GM12878 (cell line): ENCODE data around the gene SLX4IP. TPM values are rescaled to one million over a fixed set of nuclear protein-coding genes. Genes with fewer than 3 reads are reported as not detected.

ENCODE experiments used
- ATAC-seq: fragments of 200-7000 bp; cut with Tn5 transposase; 3 replicates; pipeline ENCODE4 v1.9.1; 2020; ENCODE audit warnings: mild to moderate bottlenecking, moderate library complexity
- BruUV-seq: library from RNA; stranded (reverse); fragments of 400-500 nt; replicated peaks from 2 replicates; lab custom pipeline; 2021; lab: Mats Ljungman, UMichigan
- CTCF ChIA-PET: fragments of 300-600 bp; sonication (Branson Sonifier 250); formaldehyde crosslinking; extraction: SDS; loops from one replicate; lab custom pipeline; 2021; ENCODE audit warnings: inconsistent platforms; lab: Yijun Ruan, JAX
- POLR2A ChIA-PET: fragments of 350-600 bp; formaldehyde crosslinking; extraction: SDS; loops from one replicate; lab custom pipeline; 2021; ENCODE audit warnings: inconsistent platforms; lab: Charles Lee
- RAD21 ChIA-PET: fragments of 300-600 bp; sonication (Branson Sonifier 250); formaldehyde crosslinking; loops from one replicate; lab custom pipeline; 2023; ENCODE audit warnings: antibody characterized with exemption; ENCODE audit not compliant: unreplicated experiment; lab: Charles Lee
- SMC1A ChIA-PET: fragments of 300-600 bp; sonication (Branson Sonifier 250); formaldehyde crosslinking; loops from one replicate; lab custom pipeline; 2023; ENCODE audit not compliant: unreplicated experiment, uncharacterized antibody; lab: Charles Lee
- DNase-seq: peaks from one replicate; pipeline ENCODE4 v3.0.0-alpha.2; 2011; ENCODE audit warnings: low read depth, low spot score
- FAIRE-seq: peaks from 3 replicates; lab custom pipeline; 2011; peaks lifted over from hg19 to GRCh38; lab: Jason Lieb, UNC
- H2AFZ ChIP-seq: 2 replicates; pipeline ENCODE4 v1.6.0; 2011; ENCODE audit warnings: low read depth, low read length, control low read depth; ENCODE audit not compliant: control insufficient read depth
- H3K27ac ChIP-seq: 2 replicates; pipeline ENCODE4 v1.5.1; 2011; ENCODE audit warnings: control low read depth; ENCODE audit not compliant: control insufficient read depth, insufficient read depth
- H3K27me3 ChIP-seq, 2 experiments: replicated peaks in 1 of 2; 2 replicates each; pipeline versions ENCODE4 v1.6.0 to v1.6.1; 2011; ENCODE audit warnings: low read length in 1 of 2; ENCODE audit not compliant: control insufficient read depth in 2 of 2, insufficient read depth in 2 of 2
- H3K36me3 ChIP-seq, 2 experiments: 2 replicates each; pipeline ENCODE4 v1.5.1; 2011; ENCODE audit warnings: low read length in 1 of 2; ENCODE audit not compliant: control insufficient read depth in 2 of 2, insufficient read depth in 2 of 2
- H3K4me1 ChIP-seq: 2 replicates; pipeline ENCODE4 v1.6.1; 2011; ENCODE audit warnings: mild to moderate bottlenecking, low read length, moderate library complexity, mixed read lengths; ENCODE audit not compliant: control insufficient read depth, insufficient read depth
- H3K4me2 ChIP-seq: 2 replicates; pipeline ENCODE4 v1.6.0; 2011; ENCODE audit warnings: control low read depth; ENCODE audit not compliant: control insufficient read depth, insufficient read depth
- H3K4me3 ChIP-seq: fragments of 200-600 bp; sonication (generic); 2 replicates; pipeline ENCODE4 v1.5.1; 2016
- H3K79me2 ChIP-seq: 2 replicates; pipeline ENCODE4 v1.6.0; 2011; ENCODE audit warnings: low read length; ENCODE audit not compliant: control insufficient read depth, insufficient read depth
- H3K9ac ChIP-seq: 2 replicates; pipeline ENCODE4 v1.8.0; 2011; ENCODE audit warnings: low read length, control low read depth, mixed read lengths; ENCODE audit not compliant: control insufficient read depth, insufficient read depth
- H3K9me3 ChIP-seq: replicated peaks from 3 replicates; pipeline ENCODE4 v1.5.1; 2011; ENCODE audit warnings: mild to moderate bottlenecking, low read length; ENCODE audit not compliant: control insufficient read depth, insufficient read depth
- H4K20me1 ChIP-seq: 2 replicates; pipeline ENCODE4 v1.6.0; 2011; ENCODE audit not compliant: control insufficient read depth, insufficient read depth
- BCL11A ChIP-seq: IDR thresholded peaks from 2 replicates; pipeline ENCODE4 v1.6.1; 2011; ENCODE audit warnings: low read depth, low read length
- BRCA1 ChIP-seq: IDR thresholded peaks from 2 replicates; pipeline ENCODE4 v1.6.1; 2011; ENCODE audit warnings: low read depth, low read length, improper control_type of control experiment
- CEBPB ChIP-seq, 2 experiments: fragments of 150-350 bp in 1 of 2; IDR thresholded peaks; 2 replicates each; pipeline ENCODE4 v1.6.1; 2012 to 2014; ENCODE audit warnings: low read depth in 2 of 2, low read length in 2 of 2, borderline replicate concordance in 1 of 2, inconsistent platforms in 1 of 2
- DPF2 ChIP-seq: fragments of 450-650 bp; IDR thresholded peaks from 2 replicates; pipeline ENCODE4 v1.6.1; 2017; ENCODE audit warnings: mild to moderate bottlenecking
- FOS ChIP-seq: IDR thresholded peaks from 3 replicates; pipeline ENCODE4 v1.6.1; 2011; ENCODE audit warnings: borderline replicate concordance; ENCODE audit not compliant: insufficient read length; ENCODE audit errors: extremely low read depth
- HDAC6 ChIP-seq: fragments of 200-600 bp; sonication (generic); IDR thresholded peaks from one replicate; pipeline ENCODE4 v1.8.0; 2017; ENCODE audit warnings: antibody characterized with exemption; ENCODE audit not compliant: unreplicated experiment
- IKZF1 ChIP-seq: fragments of 450-650 bp; conservative IDR thresholded peaks from 2 replicates; pipeline ENCODE4 v1.6.1; 2017; ENCODE audit warnings: antibody characterized with exemption, mild to moderate bottlenecking
- MTA3 ChIP-seq: IDR thresholded peaks from 2 replicates; pipeline ENCODE4 v1.6.1; 2012; ENCODE audit warnings: low read length, inconsistent platforms, borderline replicate concordance
- POU2F2 ChIP-seq: IDR thresholded peaks from 3 replicates; pipeline ENCODE4 v1.6.1; 2011; ENCODE audit warnings: low read depth, mild to moderate bottlenecking, low read length, borderline replicate concordance
- ZNF24 ChIP-seq: fragments of 450-650 bp; IDR thresholded peaks from 2 replicates; pipeline ENCODE4 v1.6.1; 2017; ENCODE audit warnings: antibody characterized with exemption, mild to moderate bottlenecking
- WGBS: methylation state at CpG from one replicate; pipeline ENCODE4 v1.1.6; 2016; ENCODE audit warnings: low lambda C conversion rate; ENCODE audit not compliant: insufficient replicate concordance, insufficient coverage; ENCODE audit errors: missing lambda C conversion rate; 5-methylcytosine and 5-hydroxymethylcytosine counted together
- in situ Hi-C: fragments of 300-500 bp; cut with MboI; formaldehyde crosslinking; loops from 9 replicates; pipeline ENCODE4 v1.14.3; 2018; ENCODE audit warnings: mixed read lengths
- intact Hi-C: fragments of 100-400 bp; cut with micrococcal nuclease; formaldehyde crosslinking; loops from one replicate; pipeline ENCODE4 v1.14.2; 2022; ENCODE audit not compliant: unreplicated experiment
- polyA plus RNA-seq, 11 experiments: library from polyadenylated mRNA; depleted of rRNA in 4 of 11; unstranded in 6 of 11; stranded (reverse) in 5 of 11; fragments of >200 nt; fragmentation: Nextera tagmentation in 4 of 11; fragmentation: Illumina TruSeq in 1 of 11; extraction: Ambion mirVana in 4 of 11; extraction: Trizol in 1 of 11; gene quantifications; 1 replicate in 1 of 11; 2 replicates in 10 of 11; pipeline versions ENCODE4 v1.2.1 to v1.2.3, GENCODE V29; 2011 to 2016; ENCODE audit warnings: inconsistent platforms in 2 of 11, missing spikeins in 2 of 11, low read depth in 1 of 11
- total RNA-seq, 4 experiments: library from RNA; depleted of rRNA in 3 of 4; stranded (reverse); fragments of >200 nt in 3 of 4; fragmentation: Illumina TruSeq in 1 of 4; extraction: Trizol in 1 of 4; gene quantifications; 2 replicates each; pipeline versions ENCODE4 v1.2.1 to v1.2.3, GENCODE V29; 2013 to 2021
- TF ChIP-seq, protein P1 (sequence below): IDR thresholded peaks from 2 replicates; pipeline ENCODE4 v1.6.1; 2011; ENCODE audit warnings: low read depth, low read length, improper control_type of control experiment, borderline replicate concordance
- TF ChIP-seq, protein P2 (sequence below): IDR thresholded peaks from 2 replicates; pipeline ENCODE4 v1.6.1; 2011; ENCODE audit warnings: mild to moderate bottlenecking, low read depth, low read length, moderate library complexity; ENCODE audit not compliant: insufficient replicate concordance

The SLX4IP gene
- total and polyA plus RNA-seq, 10 of the 15 experiments (the other 5 are each of a cell fraction or from before 2014, with no cell fraction given), result 2.2 to 11.0 (median 6.3) TPM

DNA sequence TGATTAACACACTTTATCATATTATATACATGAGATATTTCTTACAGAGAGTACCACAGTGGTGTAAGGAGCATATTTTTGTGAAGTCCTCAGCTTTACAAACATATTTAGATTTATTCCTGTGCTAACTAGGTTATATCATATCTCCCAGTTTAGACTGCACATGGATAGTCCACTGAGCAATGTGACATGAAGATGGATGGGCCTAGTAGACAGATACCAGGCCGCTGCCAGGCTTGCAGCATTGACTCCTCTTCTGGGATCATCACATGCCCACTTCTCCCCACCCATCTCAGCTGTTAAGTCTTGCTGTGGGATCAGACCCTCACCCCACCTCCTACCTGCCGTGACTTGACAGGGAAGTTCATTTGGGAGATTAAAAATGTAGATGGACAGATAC, 95.8 kb downstream of the SLX4IP start:
- Histone ChIP-seq H2AFZ (no peak overlapping the region), H4K20me1 (no peaks in the 10 kb centered on the region), H3K79me2 (no peaks in the 10 kb centered on the region), H3K27ac (no peak overlapping the region), H3K9me3 (no peaks in the 10 kb centered on the region), H3K4me3 (no peak overlapping the region), H3K9ac (no peak overlapping the region), H3K36me3 (peaks cover 0 to under 1% of the 10 kb centered on the region in 2 experiments; a peak in 1 of 4 replicates), H3K4me1 (no peaks in the 10 kb centered on the region), H3K27me3 (no peaks in the 10 kb centered on the region), H3K4me2 (no peak overlapping the region)
- in situ Hi-C loops (no loop called here), intact Hi-C loops (loop anchor here (10.0 kb wide), 1 partner anchor 56 kb away; no protein-coding TSS in a partner anchor)
- no peak for TF ChIP-seq DPF2
- no peak for TF ChIP-seq BCL11A
- no peak for TF ChIP-seq HDAC6
- TF ChIP-seq POU2F2, result no peak
- no peak for TF ChIP-seq MTA3
- TF ChIP-seq FOS, result no peak
- TF ChIP-seq IKZF1, result no peak
- no peak for TF ChIP-seq CEBPB (IDR thresholded peaks at IDR 0.05; ENCODE audit: borderline replicate concordance in 1 of 2, low read depth in 2 of 2, low read length in 2 of 2)
- TF ChIP-seq ZNF24, result no peak
- no peak for TF ChIP-seq BRCA1
- TF ChIP-seq, protein P1, sequence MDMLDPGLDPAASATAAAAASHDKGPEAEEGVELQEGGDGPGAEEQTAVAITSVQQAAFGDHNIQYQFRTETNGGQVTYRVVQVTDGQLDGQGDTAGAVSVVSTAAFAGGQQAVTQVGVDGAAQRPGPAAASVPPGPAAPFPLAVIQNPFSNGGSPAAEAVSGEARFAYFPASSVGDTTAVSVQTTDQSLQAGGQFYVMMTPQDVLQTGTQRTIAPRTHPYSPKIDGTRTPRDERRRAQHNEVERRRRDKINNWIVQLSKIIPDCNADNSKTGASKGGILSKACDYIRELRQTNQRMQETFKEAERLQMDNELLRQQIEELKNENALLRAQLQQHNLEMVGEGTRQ, result no peak
- TF ChIP-seq, protein P2, sequence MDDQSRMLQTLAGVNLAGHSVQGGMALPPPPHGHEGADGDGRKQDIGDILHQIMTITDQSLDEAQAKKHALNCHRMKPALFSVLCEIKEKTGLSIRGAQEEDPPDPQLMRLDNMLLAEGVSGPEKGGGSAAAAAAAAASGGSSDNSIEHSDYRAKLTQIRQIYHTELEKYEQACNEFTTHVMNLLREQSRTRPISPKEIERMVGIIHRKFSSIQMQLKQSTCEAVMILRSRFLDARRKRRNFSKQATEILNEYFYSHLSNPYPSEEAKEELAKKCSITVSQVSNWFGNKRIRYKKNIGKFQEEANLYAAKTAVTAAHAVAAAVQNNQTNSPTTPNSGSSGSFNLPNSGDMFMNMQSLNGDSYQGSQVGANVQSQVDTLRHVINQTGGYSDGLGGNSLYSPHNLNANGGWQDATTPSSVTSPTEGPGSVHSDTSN, result no peak
- DNase-seq (no peak), FAIRE-seq (no peak), ATAC-seq (no peak)
- ChIA-PET POLR2A (no interaction called here), RAD21 (interaction anchor here (1.1 kb wide), 1 partner anchor 15 kb away, joined by 3 read pairs; no protein-coding TSS in a partner anchor), SMC1A (interaction anchor here (2.0 kb wide), 1 partner anchor 15 kb away, joined by 8 read pairs; no protein-coding TSS in a partner anchor), CTCF (interaction anchor here (0.8 to 1.1 kb wide), 4 partner anchors 18 to 1013 kb away, joined by 3 to 4 read pairs (median 4); no protein-coding TSS in a partner anchor)
- 100% methylated on average over 2 of the region's 2 CpGs for WGBS
- BruUV-seq, result no TSS peak
